ENCODE results near the gene GLRX5. TPM values are rescaled to one million over a fixed set of nuclear protein-coding genes. Genes with fewer than 3 reads are reported as not detected.

The GLRX5 gene
- total RNA-seq, 1 donor from 2014 or later, result 38.9 TPM

DNA sequence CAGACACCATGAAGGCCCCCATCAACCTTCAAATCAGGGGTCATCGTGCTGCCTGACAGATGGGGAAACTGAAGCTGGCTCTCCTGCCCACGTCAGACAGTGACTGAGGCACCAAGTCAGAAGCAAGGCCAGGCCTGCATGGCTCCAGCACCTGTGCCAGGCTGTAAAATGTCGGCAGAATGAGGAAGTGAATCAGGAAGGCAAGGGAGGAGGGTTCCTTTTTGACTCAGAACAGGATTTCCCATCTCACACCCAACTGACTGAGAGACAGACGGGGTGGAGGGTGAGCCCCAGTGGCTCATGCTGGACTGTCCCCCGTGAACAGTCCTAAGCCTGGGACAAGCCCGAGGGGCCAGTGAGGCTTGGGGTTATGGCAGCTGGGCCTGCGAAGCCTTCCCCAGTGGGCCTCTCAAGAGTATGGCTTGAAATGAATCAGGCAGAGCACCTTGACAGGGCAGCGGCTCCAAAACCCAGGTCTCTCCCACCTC is 39.3 kb upstream of the GLRX5 start:
- H3K27ac Mint-ChIP-seq (ENCODE audit: unreplicated experiment), result no peak overlapping the region
- H3K4me3 Mint-ChIP-seq (ENCODE audit: unreplicated experiment), result no peak overlapping the region
- H3K9me3 Mint-ChIP-seq (ENCODE audit: unreplicated experiment), result no peaks in the 10 kb centered on the region
- peaks cover 12% of the 10 kb centered on the region for H3K4me1 Mint-ChIP-seq (ENCODE audit: low read depth, unreplicated experiment)
- peaks cover 3% of the 10 kb centered on the region for H3K27me3 Mint-ChIP-seq (ENCODE audit: unreplicated experiment)
- TF ChIP-seq, protein P1, sequence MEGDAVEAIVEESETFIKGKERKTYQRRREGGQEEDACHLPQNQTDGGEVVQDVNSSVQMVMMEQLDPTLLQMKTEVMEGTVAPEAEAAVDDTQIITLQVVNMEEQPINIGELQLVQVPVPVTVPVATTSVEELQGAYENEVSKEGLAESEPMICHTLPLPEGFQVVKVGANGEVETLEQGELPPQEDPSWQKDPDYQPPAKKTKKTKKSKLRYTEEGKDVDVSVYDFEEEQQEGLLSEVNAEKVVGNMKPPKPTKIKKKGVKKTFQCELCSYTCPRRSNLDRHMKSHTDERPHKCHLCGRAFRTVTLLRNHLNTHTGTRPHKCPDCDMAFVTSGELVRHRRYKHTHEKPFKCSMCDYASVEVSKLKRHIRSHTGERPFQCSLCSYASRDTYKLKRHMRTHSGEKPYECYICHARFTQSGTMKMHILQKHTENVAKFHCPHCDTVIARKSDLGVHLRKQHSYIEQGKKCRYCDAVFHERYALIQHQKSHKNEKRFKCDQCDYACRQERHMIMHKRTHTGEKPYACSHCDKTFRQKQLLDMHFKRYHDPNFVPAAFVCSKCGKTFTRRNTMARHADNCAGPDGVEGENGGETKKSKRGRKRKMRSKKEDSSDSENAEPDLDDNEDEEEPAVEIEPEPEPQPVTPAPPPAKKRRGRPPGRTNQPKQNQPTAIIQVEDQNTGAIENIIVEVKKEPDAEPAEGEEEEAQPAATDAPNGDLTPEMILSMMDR (IDR thresholded peaks at IDR 0.05; ENCODE audit: partially characterized antibody, unreplicated experiment), result no peak
- peaks cover 5% of the 10 kb centered on the region for H3K36me3 Mint-ChIP-seq (ENCODE audit: unreplicated experiment)
- DNase-seq, result no peak

DNA sequence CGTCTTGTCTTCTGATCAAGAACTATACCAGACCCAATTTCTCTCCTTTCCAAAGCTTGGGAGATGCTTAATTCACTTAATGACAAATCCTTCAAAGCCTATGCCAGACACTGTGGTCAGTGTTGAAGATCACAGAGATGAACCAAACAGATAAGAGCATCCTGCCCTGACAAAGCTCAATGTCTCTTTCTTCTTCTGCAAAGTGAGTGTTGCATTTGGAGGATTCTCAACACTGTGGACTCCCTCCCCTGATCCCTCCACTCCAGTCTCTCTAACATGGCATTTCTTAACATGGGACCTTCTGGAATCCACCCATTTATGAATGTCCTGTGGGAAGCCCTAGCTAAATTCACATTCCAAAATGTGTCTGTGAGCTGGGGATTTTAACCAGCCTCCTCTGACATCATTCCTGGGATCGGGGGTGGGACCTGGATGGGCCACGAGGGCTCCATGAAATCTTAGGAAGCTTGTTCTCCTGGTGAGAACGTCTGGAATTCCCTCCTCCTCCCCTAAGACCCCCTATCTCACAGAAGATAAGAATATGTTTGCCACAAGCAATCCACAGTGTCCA is 38.7 kb upstream of the GLRX5 start:
- Mint-ChIP-seq H3K27ac (ENCODE audit: unreplicated experiment) (peak overlapping the region; percentile 62), H3K27me3 (ENCODE audit: unreplicated experiment) (peaks cover 3% of the 10 kb centered on the region), H3K36me3 (ENCODE audit: unreplicated experiment) (peaks cover 2% of the 10 kb centered on the region), H3K4me1 (ENCODE audit: low read depth, unreplicated experiment) (peaks cover 18% of the 10 kb centered on the region), H3K9me3 (ENCODE audit: unreplicated experiment) (no peaks in the 10 kb centered on the region), H3K4me3 (ENCODE audit: unreplicated experiment) (no peak overlapping the region)
- TF ChIP-seq, protein P1 (IDR thresholded peaks at IDR 0.05; ENCODE audit: partially characterized antibody, unreplicated experiment), result no peak
- DNase-seq, result no peak

DNA sequence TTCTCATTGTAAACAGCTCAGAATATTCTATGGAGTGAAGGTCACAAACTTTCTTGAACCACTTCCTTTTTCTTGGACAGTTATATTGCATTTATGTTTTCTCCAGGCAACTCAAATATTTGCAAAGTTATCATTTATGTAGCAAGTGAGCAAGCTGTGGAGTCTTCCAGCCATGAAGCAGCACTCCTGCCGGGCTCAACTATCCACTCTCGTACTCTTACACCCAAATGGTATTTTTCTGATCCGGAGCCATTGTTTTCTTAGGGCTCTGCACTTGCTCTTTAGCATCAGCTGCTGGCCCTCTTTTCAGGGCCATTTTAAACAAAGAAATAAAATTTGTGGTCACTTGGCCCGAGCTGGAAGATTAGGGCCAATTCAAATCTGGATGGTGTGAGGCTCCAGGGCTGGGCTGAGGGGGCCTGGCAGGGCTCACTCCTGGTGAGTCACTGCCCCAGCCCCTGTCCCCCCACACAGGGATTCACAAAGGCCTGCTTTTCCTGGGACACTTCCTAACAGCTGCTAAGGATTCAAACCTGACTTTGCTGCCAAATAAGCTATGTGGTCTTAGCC is 38.1 kb upstream of the GLRX5 start:
- no peak overlapping the region for H3K4me3 Mint-ChIP-seq (ENCODE audit: unreplicated experiment)
- no peak for DNase-seq
- no peaks in the 10 kb centered on the region for H3K36me3 Mint-ChIP-seq (ENCODE audit: unreplicated experiment)
- no peaks in the 10 kb centered on the region for H3K9me3 Mint-ChIP-seq (ENCODE audit: unreplicated experiment)
- TF ChIP-seq, protein P1 (IDR thresholded peaks at IDR 0.05; ENCODE audit: partially characterized antibody, unreplicated experiment), result no peak
- H3K27me3 Mint-ChIP-seq (ENCODE audit: unreplicated experiment), result peaks cover 3% of the 10 kb centered on the region
- peak overlapping the region; percentile 63 for H3K27ac Mint-ChIP-seq (ENCODE audit: unreplicated experiment)
- H3K4me1 Mint-ChIP-seq (ENCODE audit: low read depth, unreplicated experiment), result peaks cover 18% of the 10 kb centered on the region

DNA sequence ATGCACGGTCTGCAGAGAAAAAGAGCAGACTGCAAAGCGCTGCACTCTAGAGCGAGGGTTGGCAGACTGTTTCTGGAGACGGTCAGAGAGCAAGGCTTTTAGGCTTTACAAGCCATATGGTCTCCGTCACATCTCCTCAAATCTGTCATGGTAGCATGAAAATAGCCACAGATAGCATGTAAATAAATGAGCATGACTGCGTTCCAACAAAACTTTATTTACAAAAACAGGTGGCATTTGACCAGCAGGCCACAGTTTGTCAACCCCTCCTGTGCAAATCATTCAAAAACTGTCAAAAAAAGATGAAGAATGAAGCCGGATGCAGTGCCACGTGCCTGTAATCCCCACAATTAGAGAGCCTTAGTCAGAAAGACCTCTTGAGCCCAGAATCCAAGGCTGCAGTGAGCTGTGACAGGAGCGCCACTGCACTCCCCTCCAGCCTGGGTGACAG is 37.3 kb upstream of the GLRX5 start:
- Mint-ChIP-seq H3K9me3 (ENCODE audit: unreplicated experiment) (no peaks in the 10 kb centered on the region), H3K36me3 (ENCODE audit: unreplicated experiment) (no peaks in the 10 kb centered on the region), H3K27me3 (ENCODE audit: unreplicated experiment) (peaks cover 3% of the 10 kb centered on the region), H3K4me3 (ENCODE audit: unreplicated experiment) (no peak overlapping the region), H3K4me1 (ENCODE audit: low read depth, unreplicated experiment) (peaks cover 19% of the 10 kb centered on the region), H3K27ac (ENCODE audit: unreplicated experiment) (peak overlapping the region; percentile 63)
- DNase-seq, result no peak
- TF ChIP-seq, protein P1 (IDR thresholded peaks at IDR 0.05; ENCODE audit: partially characterized antibody, unreplicated experiment), result no peak

Data from glutamatergic neuron (in vitro differentiated cells).